ENCODE measurements around the gene CCR7.
A peak's percentile ranks its signal among the peaks of the same experiment; 100 is the strongest.

The CCR7 gene

DNA sequence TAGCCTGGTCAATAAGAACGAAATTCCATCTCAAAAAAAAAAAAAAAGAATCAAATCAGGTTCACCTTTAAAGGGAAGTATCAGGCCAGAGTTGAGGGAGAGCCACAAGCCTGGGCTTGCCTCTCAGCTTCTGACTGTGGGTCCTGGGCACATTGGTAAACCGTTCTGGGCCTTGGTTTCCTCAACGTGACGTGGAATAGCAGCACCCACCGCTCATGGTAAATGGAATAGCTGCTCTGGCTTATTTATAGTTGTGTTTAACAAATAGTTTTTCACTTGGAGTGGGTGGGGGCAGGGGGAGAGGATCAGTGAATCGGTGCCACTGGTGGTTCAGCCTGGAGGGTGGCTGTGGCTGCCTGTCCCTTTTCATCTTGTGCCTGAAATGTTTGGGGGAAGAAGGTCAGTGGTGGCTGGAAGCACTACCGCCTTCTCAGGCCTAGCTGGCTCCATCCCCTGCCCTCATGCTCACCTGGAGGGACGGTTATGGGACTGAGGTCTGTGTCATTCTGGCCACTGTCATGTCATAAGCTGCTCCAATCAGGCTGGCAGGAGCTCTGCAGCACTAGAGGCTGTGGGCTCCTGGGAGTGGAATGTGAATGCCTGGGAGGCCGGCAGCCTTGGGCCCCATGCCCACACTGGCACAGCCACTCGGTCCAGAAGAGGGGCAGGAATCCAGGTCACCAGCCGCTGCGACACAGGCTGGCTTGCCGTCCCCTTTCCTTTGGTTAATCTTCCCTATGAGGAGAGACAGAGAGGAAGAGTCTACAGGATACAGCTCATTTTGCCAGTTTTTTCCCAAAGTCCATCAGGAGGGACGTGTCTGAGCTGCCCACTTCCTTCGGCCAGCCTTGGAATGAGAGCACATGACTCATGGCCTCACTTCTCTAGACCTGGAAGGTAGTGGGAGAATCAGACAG is 27.0 kb downstream of the CCR7 start:
- DNase-seq (ENCODE audit: low read depth in 1 of 2, low spot score in 1 of 2) = no peak

DNA sequence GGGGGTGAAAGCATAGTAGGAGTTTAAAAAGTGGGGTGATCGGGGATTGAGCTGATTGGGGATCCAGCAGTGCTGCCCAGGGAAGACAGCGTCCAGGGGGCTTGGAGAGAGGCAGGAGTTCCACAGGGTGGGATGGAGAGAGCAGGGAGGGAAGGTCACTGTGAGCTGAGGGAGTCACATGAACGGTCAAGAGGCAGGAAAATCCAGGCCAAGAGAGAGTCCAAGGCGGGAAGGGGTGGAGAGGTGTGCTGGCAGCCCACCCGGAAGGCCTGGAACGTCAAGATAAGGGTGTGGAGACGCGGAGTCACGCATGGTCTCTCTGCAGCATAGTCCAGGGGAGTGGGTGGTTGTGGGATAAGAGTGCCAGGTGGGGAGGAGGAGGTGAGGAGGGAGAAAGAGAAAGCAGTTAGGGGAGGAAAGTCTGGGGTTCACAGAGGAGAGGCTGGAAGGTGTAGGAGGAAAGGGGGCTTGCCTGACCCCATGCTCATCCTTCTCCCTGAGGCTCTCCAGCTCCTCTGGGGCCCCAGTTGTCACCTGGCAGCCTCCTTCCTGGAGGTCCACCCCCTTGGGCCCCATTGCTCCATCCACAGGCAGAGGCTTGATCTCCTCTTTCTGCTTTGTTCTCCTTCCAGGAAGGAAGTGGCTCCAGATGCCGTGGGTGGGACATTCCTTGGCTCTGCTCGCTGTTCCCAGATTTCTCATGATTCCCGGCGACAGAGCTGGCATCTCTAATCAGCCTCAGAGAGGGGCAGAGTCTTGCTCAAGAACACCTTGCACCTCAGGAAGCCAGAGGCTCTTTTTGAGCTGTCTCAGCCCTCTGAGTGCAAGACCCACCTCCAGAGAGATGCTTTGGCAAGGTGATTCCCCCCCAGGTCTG is 28.7 kb downstream of the CCR7 start:
- DNase-seq (ENCODE audit: low read depth in 1 of 2, low spot score in 1 of 2) = no peak

DNA sequence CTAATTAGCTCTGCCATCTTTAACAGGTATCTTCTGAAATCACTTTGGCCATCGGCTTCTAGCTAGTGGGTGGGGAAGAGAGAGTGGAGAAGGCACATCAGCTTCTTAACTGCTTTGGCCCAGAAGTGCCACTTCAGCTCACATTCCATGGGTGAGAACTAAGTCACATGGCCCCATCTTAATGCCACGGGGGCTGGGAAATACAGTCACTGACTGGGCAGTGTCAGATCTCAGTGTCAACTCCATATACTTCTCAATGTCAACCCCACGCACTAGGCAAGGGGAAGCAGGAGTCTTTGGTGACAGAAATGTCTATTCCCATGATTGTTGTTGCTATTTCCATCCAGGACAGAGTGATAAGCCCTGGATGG is 29.4 kb downstream of the CCR7 start:
- no peak for DNase-seq (ENCODE audit: low read depth in 1 of 2, low spot score in 1 of 2)

DNA sequence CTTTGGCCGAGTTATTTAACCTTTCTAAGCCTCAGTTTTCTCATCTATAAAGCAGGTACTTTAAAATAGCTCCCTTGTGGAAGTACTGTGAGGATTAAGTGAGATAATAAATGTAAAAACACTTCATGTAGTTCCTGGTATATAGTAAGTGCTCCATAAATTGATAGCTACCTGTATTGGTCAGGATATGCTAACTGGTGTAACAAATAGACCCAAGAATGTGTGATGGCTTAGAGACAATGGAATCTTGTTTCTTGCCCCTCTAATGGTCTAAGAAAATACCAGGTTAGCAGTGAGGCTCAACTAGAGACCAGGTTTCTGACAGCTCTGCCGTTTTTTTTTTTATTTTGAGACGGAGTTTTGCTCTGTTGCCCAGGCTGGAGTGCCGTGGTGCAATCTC is 29.8 kb downstream of the CCR7 start:
- no peak for DNase-seq (ENCODE audit: low read depth in 1 of 2, low spot score in 1 of 2)

DNA sequence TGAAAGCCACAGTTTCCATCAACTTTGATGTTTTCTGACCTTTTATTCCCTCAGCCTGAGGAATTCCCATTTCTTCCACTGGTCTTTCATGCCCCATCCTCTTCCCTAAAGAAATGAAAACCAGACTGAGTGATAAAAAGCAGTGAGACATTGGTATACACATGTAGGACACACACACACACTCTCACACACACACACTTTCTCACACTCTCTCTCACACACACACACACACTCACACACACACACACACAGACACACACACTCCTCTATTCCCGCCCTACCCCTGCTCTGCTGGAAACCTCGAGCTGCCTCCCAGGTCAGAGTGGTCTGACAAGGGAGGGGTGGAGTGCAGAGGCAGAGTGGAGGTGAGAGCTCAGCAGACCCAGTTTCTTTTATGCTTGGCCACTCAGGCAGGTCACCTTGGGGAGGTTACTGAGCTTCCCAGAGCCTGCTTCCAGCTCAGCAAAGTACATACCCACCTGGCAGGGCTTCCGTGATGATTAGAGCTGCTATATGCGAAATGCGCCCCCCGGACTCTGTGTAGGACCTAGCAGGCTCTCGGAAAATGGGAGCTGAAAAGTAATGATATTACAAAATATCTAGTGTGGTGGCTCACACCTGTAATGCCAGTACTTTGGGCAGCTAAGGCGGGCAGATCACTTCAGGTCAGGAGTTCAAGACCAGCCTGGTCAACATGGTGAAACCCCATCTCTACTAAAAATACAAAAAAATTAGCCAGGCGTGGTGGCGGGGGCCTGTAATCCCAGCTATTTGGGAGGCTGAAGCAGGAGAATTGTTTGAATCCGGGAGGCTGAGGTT is 30.7 kb downstream of the CCR7 start:
- no peak for DNase-seq (ENCODE audit: low read depth in 1 of 2, low spot score in 1 of 2)

DNA sequence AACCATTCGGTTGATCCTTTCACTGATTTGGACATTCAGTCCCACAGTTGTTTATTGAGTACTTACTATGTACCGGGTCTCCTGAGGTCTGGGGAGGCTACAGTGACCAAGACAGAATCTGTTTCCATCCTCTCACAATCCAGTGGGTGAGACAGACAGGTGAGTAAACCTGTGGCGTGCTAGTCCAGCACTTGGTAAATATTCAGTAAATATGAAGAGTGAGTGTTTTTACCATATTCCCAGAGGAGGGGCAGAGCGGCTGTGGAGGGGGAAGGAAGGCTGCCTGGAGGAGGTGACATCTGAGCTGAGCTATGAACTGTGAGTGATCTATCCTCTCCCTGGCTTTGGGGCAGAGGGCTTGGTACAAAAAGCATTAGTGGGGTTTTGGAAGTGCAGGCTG is 31.4 kb downstream of the CCR7 start:
- DNase-seq (ENCODE audit: low read depth in 1 of 2, low spot score in 1 of 2) = no peak

DNA sequence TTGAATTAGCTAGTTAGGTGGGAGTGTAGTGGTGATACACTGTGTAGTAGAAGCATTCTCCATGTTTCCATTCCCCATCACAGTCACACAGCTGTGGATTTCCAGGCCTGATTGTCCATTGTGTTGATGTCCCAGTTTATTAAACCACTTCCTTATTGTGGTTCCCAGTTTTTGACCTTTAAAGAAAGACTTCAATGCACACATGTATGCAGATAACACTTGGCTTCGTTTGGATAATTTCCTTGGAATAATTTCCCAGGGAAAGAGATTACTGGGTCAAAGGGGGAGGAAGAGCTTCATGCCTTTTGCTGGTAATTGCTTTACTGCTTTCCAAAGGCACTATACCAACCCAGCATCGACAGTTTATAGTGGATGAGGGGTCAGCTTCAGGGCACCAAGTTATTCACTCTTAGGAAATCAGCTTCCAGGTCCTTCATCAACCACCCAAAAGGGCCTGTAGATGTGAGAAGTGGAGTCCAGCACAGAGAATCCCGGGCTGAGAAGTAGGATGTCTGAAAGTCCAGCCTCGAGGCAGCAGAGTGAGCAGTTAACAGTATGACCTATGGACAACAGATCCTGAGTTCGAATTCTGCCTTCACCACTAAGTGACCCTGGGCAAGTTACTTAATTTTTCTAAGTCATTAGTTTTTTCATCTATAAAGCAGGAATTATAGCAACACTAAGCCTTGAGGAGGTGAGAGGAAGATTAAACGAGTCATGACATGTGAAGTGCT is 32.6 kb downstream of the CCR7 start:
- DNase-seq (ENCODE audit: low read depth in 1 of 2, low spot score in 1 of 2) = no peak

DNA sequence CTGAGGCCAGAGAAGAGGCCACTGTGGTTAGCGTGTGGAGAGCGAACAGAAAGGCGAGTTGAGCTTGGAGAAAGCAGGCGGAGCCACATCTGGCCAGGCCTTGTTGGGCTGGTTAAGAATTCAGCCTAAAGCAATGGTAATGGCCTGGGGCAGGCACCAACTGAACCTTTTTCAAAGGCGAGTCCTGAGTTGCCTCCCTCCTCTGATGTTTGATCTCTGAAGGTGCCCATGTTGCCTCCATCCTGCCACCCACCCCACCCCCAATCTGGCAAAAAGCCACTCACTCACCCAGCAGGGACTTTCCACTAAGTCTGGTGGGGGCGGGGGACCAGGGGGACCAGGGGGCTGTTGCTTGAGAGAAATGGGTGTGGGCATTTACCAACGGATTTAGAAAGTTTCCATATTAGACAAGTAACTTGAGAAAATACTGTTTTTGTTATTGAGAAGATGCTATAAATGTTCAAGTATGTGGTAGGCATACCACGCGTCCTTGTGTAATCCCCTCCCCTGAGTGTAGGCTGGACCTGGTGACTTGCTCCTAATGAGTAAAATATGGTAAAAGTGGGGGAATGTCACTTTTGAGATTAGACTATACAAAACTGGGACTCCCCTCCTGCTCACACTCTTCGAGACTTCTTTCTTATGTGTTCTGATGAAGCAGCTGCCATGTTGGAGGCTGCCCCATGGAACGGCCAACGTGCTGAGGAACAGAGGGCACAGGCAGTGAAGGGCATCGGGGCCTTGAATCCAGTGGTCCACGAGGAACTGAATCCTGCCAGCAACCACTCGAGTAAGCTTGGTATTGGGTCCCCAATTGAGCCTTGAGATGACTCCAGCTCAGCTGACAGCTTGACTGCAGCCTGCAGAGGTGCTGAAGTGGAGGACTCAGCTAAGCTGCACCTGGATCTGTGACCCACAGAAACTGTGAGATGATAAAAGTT is 34.0 kb downstream of the CCR7 start:
- DNase-seq (ENCODE audit: low read depth in 1 of 2, low spot score in 1 of 2) = peak in 1 of 2 donors; percentile 51

DNA sequence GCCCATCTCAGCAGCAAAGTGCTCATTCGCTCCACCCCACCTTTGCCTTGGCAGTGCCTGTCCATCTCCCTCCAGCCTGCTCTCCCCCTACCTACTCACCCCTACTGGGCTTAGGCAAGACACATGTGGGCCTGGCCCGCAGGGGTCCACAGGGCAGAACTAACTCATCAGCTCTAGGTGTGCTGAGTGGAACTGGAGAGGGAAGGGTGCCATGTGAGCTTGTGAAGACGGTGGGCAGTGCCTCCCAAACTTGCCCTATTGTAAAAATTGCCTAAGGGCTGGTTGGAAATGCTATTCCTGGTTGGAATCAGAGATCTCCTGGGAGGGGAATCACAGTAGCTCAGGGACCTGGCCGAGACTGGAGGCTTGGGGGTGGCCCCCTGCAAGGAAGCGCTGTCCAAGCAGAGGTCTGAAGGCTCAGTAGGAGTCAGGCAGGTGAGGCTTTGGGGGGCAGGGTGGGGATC is 34.7 kb downstream of the CCR7 start:
- DNase-seq (ENCODE audit: low read depth in 1 of 2, low spot score in 1 of 2) = no peak

DNA sequence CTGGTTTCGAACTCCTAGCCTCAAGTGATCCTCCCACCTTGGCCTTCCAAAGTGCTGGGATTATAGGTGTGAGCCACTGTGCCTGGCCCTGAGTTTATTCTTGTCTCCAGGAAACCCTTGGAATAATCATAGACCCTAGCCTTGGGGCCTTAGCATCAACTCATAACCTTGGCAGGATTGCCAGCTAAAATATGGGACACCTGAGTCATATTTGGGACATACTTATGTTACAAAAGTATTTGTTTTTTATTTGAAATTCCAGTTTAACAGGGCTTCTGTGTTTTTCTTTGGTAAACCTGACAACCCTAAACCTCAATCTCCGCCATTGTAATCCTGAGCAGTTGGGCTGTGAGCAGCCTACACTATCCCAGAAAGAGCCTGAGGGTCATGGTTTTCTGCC is 35.3 kb downstream of the CCR7 start:
- no peak for DNase-seq (ENCODE audit: low read depth in 1 of 2, low spot score in 1 of 2)

DNA sequence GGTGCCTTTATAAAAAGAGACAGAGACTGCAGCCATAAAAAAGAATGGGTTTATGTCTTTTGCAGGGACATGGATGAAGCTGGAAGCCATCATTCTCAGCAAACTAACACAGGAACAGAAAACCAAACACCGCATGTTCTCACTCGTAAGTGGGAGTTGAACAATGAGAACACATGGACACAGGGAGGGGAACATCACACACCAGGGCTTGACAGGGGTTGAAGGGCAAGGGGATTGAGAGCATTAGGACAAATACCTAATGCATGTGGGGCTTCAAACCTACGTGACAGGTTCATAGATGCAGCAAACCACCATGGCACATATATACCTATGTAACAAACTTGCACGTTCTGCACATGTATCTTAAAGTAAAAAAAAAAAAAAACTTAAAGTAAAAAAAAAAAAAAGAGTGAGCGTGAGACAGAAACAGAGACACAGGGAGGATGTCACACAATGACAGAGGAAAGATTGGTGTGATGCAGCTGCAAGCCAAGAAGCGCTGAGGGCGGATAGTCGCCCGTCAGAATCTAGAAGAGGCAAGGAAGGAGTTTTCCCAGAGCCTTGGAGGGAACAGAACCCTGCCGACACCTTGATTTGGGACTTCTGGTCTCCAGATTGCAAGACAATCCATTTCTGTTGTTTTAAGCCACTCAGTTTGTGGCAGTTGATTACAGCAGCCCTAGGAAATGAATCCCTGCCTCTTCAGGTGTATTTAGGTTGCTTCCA is 36.4 kb downstream of the CCR7 start:
- DNase-seq (ENCODE audit: low read depth in 1 of 2, low spot score in 1 of 2) = no peak

DNA sequence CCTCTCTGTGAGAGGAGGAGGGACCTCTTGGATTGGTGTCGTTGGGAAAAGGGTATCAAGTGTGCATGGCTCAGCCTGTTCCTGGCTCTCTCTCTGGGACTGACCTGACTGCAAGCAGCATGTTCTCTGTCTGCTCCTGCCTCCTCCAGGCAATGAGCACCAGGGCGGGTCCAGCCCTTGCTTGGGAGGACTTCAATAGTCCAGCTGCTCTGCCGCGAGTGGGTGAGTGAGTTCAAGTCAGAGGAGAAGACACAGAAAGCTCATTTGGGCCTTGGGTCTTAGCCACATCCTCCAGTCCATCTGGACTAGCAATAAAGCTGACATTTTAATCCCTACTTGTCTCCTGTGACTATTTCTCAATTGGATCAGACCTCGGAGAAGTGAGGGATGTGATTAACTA is 38.6 kb downstream of the CCR7 start:
- DNase-seq (ENCODE audit: low read depth in 1 of 2, low spot score in 1 of 2) = no peak

DNA sequence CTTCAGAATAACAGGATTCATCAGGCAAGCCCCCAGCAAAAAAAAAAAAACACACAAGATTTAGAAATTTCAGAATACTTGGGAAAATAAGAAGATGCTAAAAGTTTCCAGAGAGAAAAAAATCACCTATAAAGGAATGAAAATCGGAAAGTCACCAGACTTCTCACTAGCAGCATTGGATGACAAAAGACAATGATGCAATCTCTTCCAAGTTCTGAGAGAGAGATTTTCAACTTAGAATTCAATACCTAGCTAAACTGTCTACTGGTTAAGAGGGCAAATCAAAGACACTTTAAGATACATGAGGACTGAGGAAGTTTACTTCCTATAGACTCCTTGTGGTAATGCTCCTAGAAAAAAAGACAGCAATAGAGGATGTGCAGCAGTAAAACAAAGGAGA is 40.0 kb downstream of the CCR7 start:
- no peak for DNase-seq (ENCODE audit: low read depth in 1 of 2, low spot score in 1 of 2)

DNA sequence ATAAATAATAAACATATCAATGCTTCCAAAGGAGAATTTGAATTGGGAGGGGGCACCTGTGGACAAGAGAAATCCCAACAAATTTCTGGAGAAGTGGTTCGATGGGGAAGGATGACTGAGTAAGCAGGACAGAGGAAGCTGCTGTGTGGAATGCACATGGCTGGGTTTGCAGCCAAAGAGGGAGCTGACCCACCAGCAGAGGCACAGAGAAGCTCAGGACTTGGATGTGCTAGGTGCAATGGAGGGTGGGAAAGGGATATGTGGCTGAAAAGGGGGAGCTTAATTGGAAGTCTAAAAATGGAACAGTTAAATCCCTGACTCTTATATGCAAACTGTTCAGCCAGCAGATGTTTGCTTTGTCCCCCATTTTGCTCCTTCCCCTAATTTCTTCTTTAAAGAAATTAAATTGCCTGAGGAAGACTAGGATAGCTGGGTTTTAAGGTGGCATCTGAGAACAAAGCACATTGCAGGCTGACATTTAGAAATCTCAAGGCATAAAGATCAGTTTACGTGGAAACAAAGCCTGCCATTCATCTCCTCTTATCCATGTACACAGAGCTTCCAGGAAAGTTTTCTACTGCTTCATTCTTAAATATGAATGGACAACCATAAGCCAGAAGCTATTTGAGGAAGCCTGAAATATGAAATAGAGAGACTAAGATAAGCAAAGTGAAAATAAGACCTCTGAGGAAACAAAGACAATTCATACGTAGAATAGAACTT is 40.9 kb downstream of the CCR7 start:
- no peak for DNase-seq (ENCODE audit: low read depth in 1 of 2, low spot score in 1 of 2)

DNA sequence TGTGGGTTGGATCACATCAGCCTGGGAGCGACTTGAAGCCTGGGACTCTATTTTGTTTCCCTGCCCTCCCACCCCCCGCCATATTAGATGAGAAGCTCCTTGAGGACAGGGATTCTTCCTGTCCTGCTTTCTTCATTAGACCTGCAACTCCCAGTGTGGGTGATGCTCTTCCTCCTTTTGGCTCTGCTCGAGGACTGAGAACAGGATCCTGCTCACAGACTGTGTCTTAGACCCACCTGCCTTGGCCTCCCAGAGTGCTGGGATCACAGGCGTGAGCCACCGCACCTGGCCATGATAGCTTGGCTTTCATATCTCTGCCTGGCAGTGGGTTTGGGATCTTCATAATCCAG is 42.3 kb downstream of the CCR7 start:
- no peak for DNase-seq (ENCODE audit: low read depth in 1 of 2, low spot score in 1 of 2)

DNA sequence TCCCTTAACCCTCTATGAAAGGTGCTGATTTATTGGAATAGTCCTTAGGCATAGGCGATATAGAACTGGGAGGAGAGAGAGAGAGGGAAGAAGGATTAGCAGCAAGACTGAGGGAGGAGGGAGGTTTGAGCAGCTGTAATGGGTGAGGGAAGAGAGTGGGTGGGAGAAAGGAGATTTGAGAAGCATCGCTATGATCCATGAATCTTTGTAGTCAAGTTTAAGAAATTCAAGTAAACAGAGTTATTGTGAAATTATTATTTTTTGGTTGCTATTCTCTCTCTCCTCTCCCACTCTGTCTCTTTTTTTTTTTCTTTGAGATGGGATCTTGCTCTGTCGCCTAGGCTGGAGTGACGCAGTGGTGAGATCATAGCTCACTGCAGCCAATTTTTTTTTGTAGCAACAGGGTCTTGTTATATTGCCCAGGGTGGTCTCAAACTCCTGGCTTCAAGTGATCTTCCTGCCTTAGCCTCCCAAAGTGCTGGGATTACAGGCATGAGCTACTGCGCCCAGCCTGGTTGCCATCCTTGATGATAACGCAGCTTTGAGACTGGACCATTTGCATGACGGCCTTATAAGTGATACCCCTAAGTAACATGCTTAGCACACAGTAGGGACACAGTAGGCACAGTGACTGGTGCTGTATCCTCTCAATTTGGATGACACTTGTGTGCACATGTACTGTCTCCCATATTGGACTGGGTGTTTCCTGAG is 42.9 kb downstream of the CCR7 start:
- no peak for DNase-seq (ENCODE audit: low read depth in 1 of 2, low spot score in 1 of 2)

DNA sequence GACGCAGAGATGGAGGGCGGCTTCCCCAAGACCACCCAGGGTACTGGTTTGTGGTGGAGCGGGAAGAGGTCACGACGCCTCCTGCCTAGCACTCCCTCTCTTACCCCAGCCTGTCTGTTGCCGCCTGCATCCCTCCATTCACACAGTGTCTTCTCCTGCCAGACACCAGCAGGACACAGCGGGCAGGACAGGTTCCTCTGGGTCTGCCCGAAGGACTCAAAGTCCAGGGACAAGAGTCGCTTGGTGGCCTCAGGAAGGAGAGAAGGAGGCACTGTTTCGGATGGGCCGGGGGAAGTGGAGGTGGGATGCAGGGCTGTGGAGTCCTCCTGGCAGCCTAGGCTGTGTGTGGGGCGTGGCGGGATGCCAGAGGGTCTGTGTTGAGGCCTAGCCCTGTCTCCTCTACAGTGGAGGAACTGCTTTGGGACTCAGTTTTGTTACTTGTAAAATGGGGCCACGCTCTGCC is 44.2 kb downstream of the CCR7 start:
- DNase-seq (ENCODE audit: low read depth in 1 of 2, low spot score in 1 of 2) = no peak

Measured in activated T-helper 1 cell treated with anti-CD3 and anti-CD28 coated beads, Interleukin-2, amount 50 U/mL, for 16 hours (primary cell).